GM12878 (cell line): ENCODE data around the gene PTP4A1. TPM values are rescaled to one million over a fixed set of nuclear protein-coding genes. Genes with fewer than 3 reads are reported as not detected.

ENCODE experiments used
- ATAC-seq: fragments of 200-7000 bp; cut with Tn5 transposase; 3 replicates; pipeline ENCODE4 v1.9.1; 2020; ENCODE audit warnings: mild to moderate bottlenecking, moderate library complexity
- BruUV-seq: library from RNA; stranded (reverse); fragments of 400-500 nt; replicated peaks from 2 replicates; lab custom pipeline; 2021; lab: Mats Ljungman, UMichigan
- CTCF ChIA-PET: fragments of 300-600 bp; sonication (Branson Sonifier 250); formaldehyde crosslinking; extraction: SDS; loops from one replicate; lab custom pipeline; 2021; ENCODE audit warnings: inconsistent platforms; lab: Yijun Ruan, JAX
- POLR2A ChIA-PET: fragments of 350-600 bp; formaldehyde crosslinking; extraction: SDS; loops from one replicate; lab custom pipeline; 2021; ENCODE audit warnings: inconsistent platforms; lab: Charles Lee
- RAD21 ChIA-PET: fragments of 300-600 bp; sonication (Branson Sonifier 250); formaldehyde crosslinking; loops from one replicate; lab custom pipeline; 2023; ENCODE audit warnings: antibody characterized with exemption; ENCODE audit not compliant: unreplicated experiment; lab: Charles Lee
- SMC1A ChIA-PET: fragments of 300-600 bp; sonication (Branson Sonifier 250); formaldehyde crosslinking; loops from one replicate; lab custom pipeline; 2023; ENCODE audit not compliant: unreplicated experiment, uncharacterized antibody; lab: Charles Lee
- DNase-seq: peaks from one replicate; pipeline ENCODE4 v3.0.0-alpha.2; 2011; ENCODE audit warnings: low read depth, low spot score
- FAIRE-seq: peaks from 3 replicates; lab custom pipeline; 2011; peaks lifted over from hg19 to GRCh38; lab: Jason Lieb, UNC
- H2AFZ ChIP-seq: 2 replicates; pipeline ENCODE4 v1.6.0; 2011; ENCODE audit warnings: low read depth, low read length, control low read depth; ENCODE audit not compliant: control insufficient read depth
- H3K27ac ChIP-seq: 2 replicates; pipeline ENCODE4 v1.5.1; 2011; ENCODE audit warnings: control low read depth; ENCODE audit not compliant: control insufficient read depth, insufficient read depth
- H3K27me3 ChIP-seq, 2 experiments: replicated peaks in 1 of 2; 2 replicates each; pipeline versions ENCODE4 v1.6.0 to v1.6.1; 2011; ENCODE audit warnings: low read length in 1 of 2; ENCODE audit not compliant: control insufficient read depth in 2 of 2, insufficient read depth in 2 of 2
- H3K36me3 ChIP-seq, 2 experiments: 2 replicates each; pipeline ENCODE4 v1.5.1; 2011; ENCODE audit warnings: low read length in 1 of 2; ENCODE audit not compliant: control insufficient read depth in 2 of 2, insufficient read depth in 2 of 2
- H3K4me1 ChIP-seq: 2 replicates; pipeline ENCODE4 v1.6.1; 2011; ENCODE audit warnings: mild to moderate bottlenecking, low read length, moderate library complexity, mixed read lengths; ENCODE audit not compliant: control insufficient read depth, insufficient read depth
- H3K4me2 ChIP-seq: 2 replicates; pipeline ENCODE4 v1.6.0; 2011; ENCODE audit warnings: control low read depth; ENCODE audit not compliant: control insufficient read depth, insufficient read depth
- H3K4me3 ChIP-seq: fragments of 200-600 bp; sonication (generic); 2 replicates; pipeline ENCODE4 v1.5.1; 2016
- H3K79me2 ChIP-seq: 2 replicates; pipeline ENCODE4 v1.6.0; 2011; ENCODE audit warnings: low read length; ENCODE audit not compliant: control insufficient read depth, insufficient read depth
- H3K9ac ChIP-seq: 2 replicates; pipeline ENCODE4 v1.8.0; 2011; ENCODE audit warnings: low read length, control low read depth, mixed read lengths; ENCODE audit not compliant: control insufficient read depth, insufficient read depth
- H3K9me3 ChIP-seq: replicated peaks from 3 replicates; pipeline ENCODE4 v1.5.1; 2011; ENCODE audit warnings: mild to moderate bottlenecking, low read length; ENCODE audit not compliant: control insufficient read depth, insufficient read depth
- H4K20me1 ChIP-seq: 2 replicates; pipeline ENCODE4 v1.6.0; 2011; ENCODE audit not compliant: control insufficient read depth, insufficient read depth
- EED ChIP-seq: sonication (generic); IDR thresholded peaks from 2 replicates; pipeline ENCODE4 v1.6.1; 2016; ENCODE audit warnings: antibody characterized with exemption, low read depth
- ETV6 ChIP-seq, 2 experiments: fragments of 450-650 bp in 1 of 2; IDR thresholded peaks in 1 of 2; conservative IDR thresholded peaks in 1 of 2; 2 replicates each; pipeline ENCODE4 v1.6.1; 2014; ENCODE audit warnings: antibody characterized with exemption in 1 of 2, borderline replicate concordance in 1 of 2, low read depth in 1 of 2, mild to moderate bottlenecking in 1 of 2, moderate library complexity in 1 of 2
- FOXK2 ChIP-seq: fragments of 450-650 bp; IDR thresholded peaks from 2 replicates; pipeline ENCODE4 v1.6.1; 2017; ENCODE audit warnings: mild to moderate bottlenecking, moderate library complexity
- IKZF2 ChIP-seq, 2 experiments: fragments of 450-650 bp; IDR thresholded peaks; 2 replicates each; pipeline ENCODE4 v1.6.1; 2017; ENCODE audit warnings: mild to moderate bottlenecking in 2 of 2, moderate library complexity in 2 of 2
- MLLT1 ChIP-seq: fragments of 450-650 bp; IDR thresholded peaks from 2 replicates; pipeline ENCODE4 v1.6.1; 2016; ENCODE audit warnings: mild to moderate bottlenecking
- MXI1 ChIP-seq: fragments of 150-350 bp; IDR thresholded peaks from 2 replicates; pipeline ENCODE4 v1.6.1; 2011; ENCODE audit warnings: low read depth, mild to moderate bottlenecking, inconsistent platforms, low read length, improper control_type of control experiment
- NRF1 ChIP-seq: conservative IDR thresholded peaks from 2 replicates; pipeline ENCODE4 v1.6.1; 2011; ENCODE audit warnings: mild to moderate bottlenecking, low read depth, low read length, improper control_type of control experiment
- REST ChIP-seq: IDR thresholded peaks from 2 replicates; pipeline ENCODE4 v1.6.1; 2012; ENCODE audit warnings: mild to moderate bottlenecking, low read depth, low read length
- RUNX3 ChIP-seq: IDR thresholded peaks from 2 replicates; pipeline ENCODE4 v1.6.1; 2012; ENCODE audit warnings: low read length, inconsistent platforms
- SPI1 ChIP-seq: IDR thresholded peaks from 2 replicates; pipeline ENCODE4 v1.6.1; 2011; ENCODE audit warnings: low read depth, mild to moderate bottlenecking, low read length, moderate library complexity, borderline replicate concordance; ENCODE audit not compliant: insufficient read depth
- STAT1 ChIP-seq: fragments of 450-650 bp; conservative IDR thresholded peaks from 2 replicates; pipeline ENCODE4 v1.6.1; 2014; ENCODE audit warnings: antibody characterized with exemption, mild to moderate bottlenecking
- ZSCAN29 ChIP-seq: fragments of 450-650 bp; IDR thresholded peaks from 2 replicates; pipeline ENCODE4 v1.6.1; 2017; ENCODE audit warnings: mild to moderate bottlenecking, moderate library complexity
- WGBS: methylation state at CpG from one replicate; pipeline ENCODE4 v1.1.6; 2016; ENCODE audit warnings: low lambda C conversion rate; ENCODE audit not compliant: insufficient replicate concordance, insufficient coverage; ENCODE audit errors: missing lambda C conversion rate; 5-methylcytosine and 5-hydroxymethylcytosine counted together
- in situ Hi-C: fragments of 300-500 bp; cut with MboI; formaldehyde crosslinking; loops from 9 replicates; pipeline ENCODE4 v1.14.3; 2018; ENCODE audit warnings: mixed read lengths
- intact Hi-C: fragments of 100-400 bp; cut with micrococcal nuclease; formaldehyde crosslinking; loops from one replicate; pipeline ENCODE4 v1.14.2; 2022; ENCODE audit not compliant: unreplicated experiment
- polyA plus RNA-seq, 11 experiments: library from polyadenylated mRNA; depleted of rRNA in 4 of 11; unstranded in 6 of 11; stranded (reverse) in 5 of 11; fragments of >200 nt; fragmentation: Nextera tagmentation in 4 of 11; fragmentation: Illumina TruSeq in 1 of 11; extraction: Ambion mirVana in 4 of 11; extraction: Trizol in 1 of 11; gene quantifications; 1 replicate in 1 of 11; 2 replicates in 10 of 11; pipeline versions ENCODE4 v1.2.1 to v1.2.3, GENCODE V29; 2011 to 2016; ENCODE audit warnings: inconsistent platforms in 2 of 11, missing spikeins in 2 of 11, low read depth in 1 of 11
- total RNA-seq, 4 experiments: library from RNA; depleted of rRNA in 3 of 4; stranded (reverse); fragments of >200 nt in 3 of 4; fragmentation: Illumina TruSeq in 1 of 4; extraction: Trizol in 1 of 4; gene quantifications; 2 replicates each; pipeline versions ENCODE4 v1.2.1 to v1.2.3, GENCODE V29; 2013 to 2021

PTP4A1 gene
- total and polyA plus RNA-seq, 10 of the 15 experiments (the other 5 are each of a cell fraction or from before 2014, with no cell fraction given): 8.5 to 190 (median 46.4) TPM; not detected in 2

GRCh38 chr6:63527658-63528514 lies 44.4 kb upstream of the PTP4A1 start:
- no peaks in the 10 kb centered on the region; the same call in 2 of the 3 replicates for H3K9me3 ChIP-seq
- no peak for TF ChIP-seq ETV6 (conservative IDR thresholded peaks at IDR 0.05 in 1 of 2, IDR thresholded peaks at IDR 0.05 in 1 of 2; ENCODE audit: borderline replicate concordance in 1 of 2, low read depth in 1 of 2)
- TF ChIP-seq RUNX3: peak; percentile 10; the same call in 1 of the 2 replicates
- TF ChIP-seq NRF1: no peak
- TF ChIP-seq IKZF2 (IDR thresholded peaks at IDR 0.05): peak in 1 of 2 experiments; percentile 31; a peak in 1 of 4 replicates
- no peak for TF ChIP-seq REST
- no peak for TF ChIP-seq MLLT1
- TF ChIP-seq STAT1: no peak
- TF ChIP-seq EED: 0 out of 2 replicates have a peak, but pooled peaks have one; percentile 40
- no peak for TF ChIP-seq MXI1
- TF ChIP-seq ZSCAN29: no peak
- TF ChIP-seq SPI1: no peak
- TF ChIP-seq FOXK2: 0 out of 2 replicates have a peak, but pooled peaks have one; percentile 9
- TF ChIP-seq, all 136 proteins: peak for 4
- Histone ChIP-seq H3K9ac (no peak overlapping the region), H3K4me3 (no peak overlapping the region), H3K27ac (no peak overlapping the region), H3K27me3 (no peaks in the 10 kb centered on the region), H2AFZ (peak overlapping the region; percentile 20), H3K4me1 (peaks cover 21% of the 10 kb centered on the region), H4K20me1 (no peaks in the 10 kb centered on the region), H3K79me2 (no peaks in the 10 kb centered on the region), H3K4me2 (no peak overlapping the region), H3K36me3 (no peaks in the 10 kb centered on the region)
- SMC1A ChIA-PET: interaction anchor here (0.5 to 1.8 kb wide), 6 partner anchors 8 to 70 kb away, joined by 3 to 8 read pairs (median 5); no protein-coding TSS in a partner anchor
- no peak for DNase-seq
- FAIRE-seq: no peak
- in situ Hi-C loops: no loop called here
- no TSS peak for BruUV-seq
- POLR2A ChIA-PET: no interaction called here
- intact Hi-C loops: no loop called here
- RAD21 ChIA-PET: interaction anchor here (1.2 to 2.1 kb wide), 3 partner anchors 23 to 176 kb away, joined by 3 to 8 read pairs (median 6); no protein-coding TSS in a partner anchor
- 71% methylated on average over 6 of the region's 6 CpGs for WGBS
- peak; percentile 42 for ATAC-seq
- CTCF ChIA-PET: interaction anchor here (0.8 to 1.1 kb wide), 2 partner anchors 9 to 178 kb away, joined by 3 read pairs; no protein-coding TSS in a partner anchor
